GM18873 (cell line): ENCODE results near the gene SGIP1.
"Not testable (repeated sequence)": the region's sequence is repeated elsewhere in the genome, so short reads cannot be mapped to it uniquely, and the experiment has no call there.

Experiments used
- ATAC-seq: cut with Tn5 transposase; IDR thresholded peaks from one replicate; pipeline ENCODE4 v1.9.1; 2021; ENCODE audit warnings: mild to moderate bottlenecking, moderate library complexity, moderate number of reproducible peaks; ENCODE audit not compliant: unreplicated experiment, low FRiP score

The SGIP1 gene

DNA sequence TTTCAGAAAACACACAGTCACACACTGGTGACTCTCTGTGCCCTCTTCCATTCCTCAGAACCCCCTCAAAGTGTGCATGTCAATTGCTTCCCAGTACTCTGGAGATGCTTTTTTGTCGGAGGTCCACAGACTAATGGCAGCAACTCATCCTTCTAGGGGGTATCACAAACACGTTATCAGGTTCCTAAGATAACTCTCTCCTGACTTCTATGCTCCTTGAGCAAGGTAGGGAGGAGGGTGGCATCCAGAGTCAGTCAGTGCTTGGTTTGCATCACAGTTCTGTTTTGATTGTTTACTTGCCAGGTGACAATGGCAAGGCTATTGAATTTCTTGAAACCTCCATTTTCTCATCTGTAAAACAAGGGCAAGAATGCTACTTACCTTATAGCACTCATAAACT lies 178.9 kb downstream of the SGIP1 start:
- ATAC-seq, result no peak

DNA sequence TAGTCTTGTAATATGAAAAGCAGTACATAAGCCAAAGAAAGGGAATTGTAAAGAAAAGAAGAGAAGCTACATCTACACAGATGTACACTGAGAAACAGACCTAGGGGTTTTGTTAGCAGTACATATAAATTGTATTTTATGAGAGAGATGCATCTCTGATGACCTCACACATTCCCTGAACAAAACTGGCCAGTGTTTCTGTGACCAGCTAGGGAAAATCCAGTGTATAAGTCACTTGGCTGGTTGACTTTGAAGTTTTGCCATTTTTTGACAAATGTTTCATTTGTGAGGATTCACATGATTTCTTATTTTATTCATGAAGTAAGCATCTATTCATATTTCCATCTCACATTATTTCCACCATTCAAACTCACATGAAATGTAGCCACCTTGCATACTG lies 190.0 kb downstream of the SGIP1 start:
- no peak for ATAC-seq

DNA sequence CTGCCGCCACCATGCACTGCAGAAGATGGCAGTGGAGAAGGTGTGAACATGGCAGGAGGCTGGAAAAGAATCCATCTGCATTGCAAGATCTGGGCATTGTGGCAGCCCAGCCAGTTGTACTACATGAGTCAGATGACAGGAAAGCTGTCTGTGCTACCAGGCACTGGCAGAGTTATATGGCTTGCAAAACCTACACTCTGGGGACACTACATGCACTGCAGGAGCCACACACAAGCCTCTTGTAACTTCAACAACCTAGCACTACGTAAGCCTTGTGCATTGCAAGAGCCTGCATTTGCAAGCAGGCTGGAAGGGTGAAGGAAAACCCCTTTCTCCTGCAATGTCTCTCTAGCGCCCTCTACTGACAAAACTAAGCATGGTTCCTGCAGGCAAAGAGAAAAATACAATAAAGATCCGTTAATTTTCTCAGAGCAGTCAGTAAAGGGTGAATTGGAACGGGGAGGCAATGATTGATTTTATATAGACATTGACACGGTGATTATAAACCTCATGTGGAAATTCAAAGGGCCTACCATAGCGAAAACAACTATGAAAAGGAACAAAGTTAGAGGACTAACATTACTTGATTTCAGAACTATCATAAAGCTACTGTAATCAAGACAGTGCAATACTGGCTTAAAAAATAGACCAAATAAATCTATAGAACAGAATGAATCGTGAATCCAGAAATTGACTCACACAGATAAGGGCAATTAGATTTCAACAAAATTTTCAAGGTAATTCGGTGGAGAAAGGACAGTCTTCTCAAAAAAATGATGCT lies 192.1 kb downstream of the SGIP1 start:
- ATAC-seq, result peak; percentile 84

DNA sequence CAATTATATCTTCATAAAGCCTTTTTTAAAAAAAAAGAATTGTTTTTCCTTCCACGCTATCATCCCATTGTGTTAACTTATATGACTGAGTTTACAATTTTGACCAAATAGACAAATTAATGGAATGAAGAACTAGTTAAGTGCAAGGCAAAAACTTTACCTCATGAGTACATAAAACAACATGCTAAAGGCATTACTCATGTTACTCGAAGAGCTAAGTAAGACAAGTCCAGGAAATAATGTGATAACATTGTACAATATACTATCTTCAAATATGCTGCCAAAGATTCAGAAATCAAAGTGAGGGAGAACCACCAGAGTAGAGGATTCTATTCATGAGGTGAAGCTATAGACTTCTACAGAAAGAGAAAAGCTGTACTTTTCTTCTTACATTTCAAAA lies 194.1 kb downstream of the SGIP1 start:
- ATAC-seq, result no peak

DNA sequence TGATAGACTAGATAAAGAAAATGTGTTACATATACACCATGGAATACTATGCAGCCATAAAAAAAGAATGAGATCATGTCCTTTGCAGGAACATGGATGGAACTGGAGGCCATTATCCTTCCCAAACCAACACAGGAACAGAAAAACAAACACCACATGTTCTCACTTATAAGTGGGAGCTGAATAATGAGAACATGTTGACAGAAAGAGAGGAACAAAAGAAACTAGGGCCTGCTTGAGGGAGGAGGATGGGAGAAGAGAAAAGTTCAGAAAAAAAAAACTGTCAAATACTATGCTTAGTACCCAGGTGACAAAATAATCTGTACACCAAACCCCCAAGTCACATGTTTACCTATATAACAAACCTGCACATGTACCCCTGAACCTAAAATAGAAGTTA lies 194.8 kb downstream of the SGIP1 start:
- ATAC-seq, result not testable (repeated sequence)

DNA sequence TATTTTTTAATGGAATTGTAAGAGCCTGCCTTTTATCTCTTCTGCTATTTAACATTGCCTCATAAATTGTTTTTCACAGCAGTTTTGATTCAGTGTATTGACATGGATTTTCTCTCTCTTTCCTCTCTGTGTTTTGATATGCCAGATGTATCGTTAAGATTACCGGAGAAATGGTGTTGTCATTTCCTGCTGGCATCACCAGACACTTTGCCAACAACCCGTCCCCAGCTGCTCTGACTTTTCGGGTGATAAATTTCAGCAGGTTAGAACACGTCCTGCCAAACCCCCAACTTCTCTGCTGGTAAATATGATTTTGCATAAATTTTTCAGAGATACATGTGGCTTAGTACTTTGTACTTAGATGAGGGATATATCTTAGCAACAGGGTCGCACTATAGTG lies 195.2 kb downstream of the SGIP1 start:
- no peak for ATAC-seq

DNA sequence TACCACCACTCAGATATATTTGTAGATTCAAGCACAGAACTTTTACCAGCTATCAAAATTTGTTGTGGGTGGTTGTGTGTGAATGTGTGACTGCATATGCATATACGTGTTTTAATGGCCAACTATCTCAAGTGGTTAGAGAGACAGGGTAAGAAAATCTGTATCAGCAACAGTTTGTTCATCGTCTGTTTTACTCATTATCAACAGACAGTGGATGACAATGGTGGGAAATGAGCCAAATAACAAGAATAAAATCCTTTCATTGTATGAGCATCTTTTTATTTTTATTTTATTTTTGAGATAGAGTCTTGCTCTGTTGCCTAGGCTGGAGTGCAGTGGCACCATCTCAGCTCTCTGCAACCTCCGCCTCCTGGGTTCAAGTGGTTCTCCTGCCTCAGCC lies 195.6 kb downstream of the SGIP1 start:
- no peak for ATAC-seq

DNA sequence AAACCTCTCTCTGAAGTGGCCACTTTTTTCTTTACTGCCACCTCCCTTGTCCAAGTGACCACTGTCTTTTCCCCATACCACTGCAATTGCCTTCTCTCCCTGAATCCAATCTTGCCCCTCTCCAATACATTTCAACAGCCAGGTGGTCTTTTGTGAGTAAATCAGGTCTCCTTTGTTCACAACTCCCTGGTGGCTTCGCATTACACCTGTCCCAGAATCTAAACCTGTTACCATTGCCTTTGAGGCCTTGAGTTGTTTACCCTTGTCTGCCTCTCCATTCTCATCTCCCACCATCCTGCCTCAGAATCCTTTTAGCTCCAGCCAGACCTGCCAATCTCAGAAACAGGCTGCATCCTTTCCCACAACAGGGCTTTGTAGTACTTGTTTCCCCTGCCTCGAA lies 196.5 kb downstream of the SGIP1 start:
- no peak for ATAC-seq

DNA sequence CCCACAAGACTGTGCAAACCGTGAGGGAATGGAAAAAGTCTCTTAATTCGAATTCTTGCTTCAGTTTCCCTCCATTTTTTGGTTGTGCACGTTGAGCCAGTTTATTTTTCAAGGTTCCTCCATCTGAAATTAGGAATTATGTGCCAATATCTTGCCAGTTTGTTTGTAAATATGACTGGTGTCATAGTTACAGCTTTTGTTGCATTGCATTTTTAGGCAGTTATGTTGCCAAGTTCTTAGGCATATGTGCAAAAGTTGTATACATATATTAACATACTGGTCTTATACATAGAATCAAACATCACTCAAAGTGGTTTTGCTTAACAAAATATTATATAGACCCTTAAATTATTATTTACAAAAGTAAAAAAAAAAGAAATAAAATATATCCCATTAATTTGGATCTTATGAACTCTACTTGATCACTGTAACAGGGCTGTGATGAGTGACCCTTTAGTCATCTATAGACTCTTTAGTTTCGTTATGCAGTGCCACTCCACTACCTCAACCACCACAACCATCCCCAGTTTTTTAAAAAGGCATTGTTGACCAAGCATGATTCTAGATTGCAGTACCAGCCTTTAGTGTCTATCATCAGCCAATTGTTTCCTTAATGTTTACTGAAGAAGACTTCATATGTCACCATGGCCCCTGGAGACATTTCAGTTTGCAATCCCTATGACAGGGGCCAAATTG lies 197.4 kb downstream of the SGIP1 start:
- no peak for ATAC-seq

DNA sequence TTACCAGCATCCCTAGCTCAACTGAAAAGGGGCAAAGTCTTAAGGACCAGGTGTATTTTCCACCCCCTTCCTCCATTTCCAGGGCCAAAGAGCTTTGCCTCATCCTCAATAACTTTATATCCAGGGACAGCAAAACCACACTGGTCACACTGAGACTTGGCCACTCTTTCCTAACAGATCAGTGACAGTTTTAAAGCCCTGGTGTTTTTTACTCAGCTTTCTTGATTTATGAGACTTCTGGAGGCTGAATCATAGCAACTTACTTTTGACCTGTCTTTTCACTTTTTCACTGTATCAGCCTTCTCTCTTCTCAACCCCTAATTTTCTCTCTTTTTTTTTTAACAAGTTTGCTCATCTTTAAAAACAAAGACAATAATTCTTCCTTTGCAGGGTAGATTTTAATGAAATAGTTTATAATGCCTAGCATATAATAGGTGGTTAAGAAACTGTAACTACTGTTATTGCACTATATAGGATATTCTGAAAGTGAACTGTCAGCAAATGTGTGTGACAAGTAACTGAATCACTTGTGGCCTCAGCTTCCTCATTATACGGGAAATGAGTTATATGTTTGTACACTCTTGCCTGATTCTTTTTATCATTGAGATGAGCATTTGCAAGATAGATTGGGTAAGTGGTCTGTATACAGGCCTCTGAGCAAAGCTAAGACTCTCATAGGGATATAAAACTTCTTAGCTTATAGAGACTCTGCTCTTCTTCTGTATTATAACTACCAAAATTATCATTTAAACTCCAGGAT lies 198.6 kb downstream of the SGIP1 start:
- ATAC-seq, result no peak

DNA sequence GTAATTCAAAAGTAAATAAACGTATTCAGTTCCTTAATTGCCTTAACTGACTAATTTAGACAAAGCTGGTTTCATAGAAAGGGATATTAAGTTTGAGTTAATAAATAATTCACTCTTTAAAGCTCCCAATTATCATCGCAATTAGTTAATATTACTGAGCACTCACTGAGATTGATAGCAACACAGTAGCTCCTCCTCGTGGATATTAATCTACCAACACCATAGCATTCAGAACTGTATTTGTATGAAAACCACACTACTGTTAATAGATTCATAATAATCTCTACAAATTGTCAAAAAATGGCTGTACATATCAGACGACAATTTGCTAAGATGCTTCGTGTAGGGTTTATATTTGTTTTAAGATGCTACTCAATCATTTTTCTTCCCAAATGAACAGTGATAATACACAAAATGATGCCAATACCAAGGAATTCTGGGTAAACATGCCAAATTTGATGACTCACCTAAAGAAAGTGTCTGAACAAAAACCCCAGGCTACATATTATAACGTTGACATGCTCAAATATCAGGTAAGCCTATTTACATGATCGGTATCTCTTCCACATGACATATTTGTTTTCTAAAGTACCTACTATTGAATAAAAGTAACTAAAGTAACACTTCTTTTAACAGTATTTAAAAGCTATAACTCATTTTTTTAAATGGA lies 199.5 kb downstream of the SGIP1 start:
- no peak for ATAC-seq

DNA sequence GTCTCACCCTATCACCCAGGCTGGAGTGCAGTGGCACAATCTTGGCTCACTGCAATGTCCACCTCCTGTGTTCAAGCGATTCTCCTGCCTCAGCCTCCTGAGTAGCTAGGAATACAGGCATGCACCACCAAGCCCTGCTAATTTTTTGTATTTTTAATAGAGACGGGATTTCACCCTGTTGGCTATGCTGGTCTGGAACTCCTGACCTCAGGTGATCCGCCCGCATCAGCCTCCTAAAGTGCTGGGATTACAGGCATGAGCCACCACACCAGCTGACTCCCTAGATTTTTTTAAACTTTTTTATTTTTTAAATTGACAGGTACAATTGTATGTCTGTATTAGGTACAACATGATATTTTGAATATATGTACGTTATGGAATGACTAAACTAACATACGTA lies 200.6 kb downstream of the SGIP1 start:
- not testable (repeated sequence) for ATAC-seq

DNA sequence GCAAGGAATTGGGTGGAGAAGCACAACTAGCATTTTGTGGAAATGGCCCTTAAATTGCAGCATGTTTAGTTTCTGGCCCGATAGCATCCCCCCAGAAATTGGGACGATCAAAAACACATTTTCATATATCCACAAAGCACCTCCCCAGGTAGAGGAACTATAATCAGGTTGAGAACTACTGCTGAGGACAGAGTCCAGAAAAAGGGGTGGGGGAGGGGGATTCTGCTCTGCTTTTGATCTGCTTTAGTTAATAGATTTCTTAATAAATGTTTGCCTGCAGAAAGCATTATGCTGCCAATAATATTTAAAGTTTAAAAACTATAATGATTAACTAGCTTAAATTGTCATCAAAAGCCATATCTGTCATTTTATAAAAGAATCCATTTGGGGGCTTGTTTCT lies 203.9 kb downstream of the SGIP1 start:
- no peak for ATAC-seq

DNA sequence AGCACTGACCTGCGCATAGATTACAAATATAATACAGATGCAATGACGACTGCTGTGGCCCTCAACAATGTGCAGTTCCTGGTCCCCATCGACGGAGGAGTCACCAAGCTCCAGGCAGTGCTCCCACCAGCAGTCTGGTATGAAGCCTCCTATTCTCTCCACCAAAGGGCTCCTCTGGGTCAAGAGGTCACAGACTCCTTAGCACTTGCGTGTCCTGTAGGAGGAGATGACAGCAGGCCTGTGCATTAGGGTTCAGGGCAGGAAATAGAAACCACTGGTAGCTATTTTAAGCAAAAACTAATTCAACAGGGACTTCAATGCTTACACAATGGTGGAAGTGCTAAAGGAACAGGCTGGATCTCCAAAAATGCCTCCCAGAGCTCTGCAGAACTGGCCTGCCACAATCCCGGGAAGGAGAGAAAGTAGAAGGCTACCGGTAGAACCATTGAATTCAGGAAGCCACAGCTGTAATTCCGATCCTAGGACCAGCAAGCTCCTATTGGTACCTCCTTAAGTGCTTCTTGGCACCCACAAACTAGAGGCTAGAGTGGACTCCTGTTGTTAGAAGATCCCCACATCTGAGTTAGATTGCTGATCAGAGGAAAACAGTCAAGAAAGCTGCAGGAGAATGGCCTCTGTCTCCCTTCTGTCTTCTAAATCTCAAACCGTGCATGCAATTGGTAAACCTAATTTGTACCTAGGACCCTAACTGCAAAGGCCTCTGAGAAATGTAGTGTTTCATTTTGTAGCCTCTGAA lies 205.6 kb downstream of the SGIP1 start:
- no peak for ATAC-seq

DNA sequence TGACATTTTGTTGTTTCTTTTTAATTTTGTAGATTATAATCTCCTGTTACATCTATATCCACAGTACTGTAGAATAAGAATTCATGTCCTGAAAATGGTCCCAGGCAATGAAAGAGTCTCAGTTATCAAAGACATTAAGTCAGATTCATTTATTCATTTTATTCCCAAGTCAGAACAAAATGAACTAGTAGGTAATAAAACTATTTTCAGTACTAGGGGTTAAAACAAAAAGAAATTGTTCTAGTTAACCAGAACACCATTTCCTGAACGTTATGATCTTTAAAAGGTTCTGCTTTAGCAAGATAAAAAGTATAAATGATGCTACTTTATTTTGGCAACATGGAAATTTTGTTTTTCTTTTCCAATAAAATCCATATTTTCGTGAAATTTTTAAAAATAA lies 211.5 kb downstream of the SGIP1 start:
- ATAC-seq, result no peak

DNA sequence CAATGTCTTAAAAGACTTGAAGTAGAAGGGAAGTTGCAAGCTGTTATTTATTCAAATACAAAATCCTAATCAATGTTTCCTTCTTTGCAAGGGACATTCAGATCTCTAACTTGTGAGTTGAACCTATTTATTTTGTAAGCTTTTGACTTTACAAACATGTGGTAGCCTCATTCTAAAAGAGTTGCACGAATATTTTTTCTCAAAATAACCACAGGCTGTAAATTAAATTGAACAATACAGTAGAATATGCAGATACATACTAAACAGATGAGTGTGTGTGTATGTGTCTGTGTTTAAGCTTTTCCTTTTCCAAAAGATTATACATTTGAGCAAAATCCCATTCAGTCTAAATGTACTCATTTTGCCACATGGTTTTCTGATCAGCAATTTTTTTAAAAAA lies 213.5 kb downstream of the SGIP1 start:
- ATAC-seq, result no peak

DNA sequence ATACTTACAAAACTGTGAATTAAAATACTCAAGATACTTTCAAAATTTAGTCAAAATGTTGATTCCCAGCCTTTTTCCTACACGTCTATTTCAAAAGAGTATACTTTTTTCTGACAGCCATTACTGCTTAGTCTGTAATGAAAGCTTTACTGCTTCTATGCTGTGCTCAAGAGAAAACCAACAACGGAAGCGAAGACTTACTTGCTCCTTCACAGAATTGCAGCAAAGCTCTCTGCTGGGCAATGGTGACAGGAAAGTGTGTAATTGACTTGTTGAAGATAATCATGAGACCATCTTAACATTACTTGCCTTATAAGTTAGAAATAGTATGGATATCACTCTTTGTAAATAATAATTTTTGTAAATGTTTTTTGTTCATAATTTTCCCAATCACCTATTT lies 216.6 kb downstream of the SGIP1 start:
- ATAC-seq, result no peak

DNA sequence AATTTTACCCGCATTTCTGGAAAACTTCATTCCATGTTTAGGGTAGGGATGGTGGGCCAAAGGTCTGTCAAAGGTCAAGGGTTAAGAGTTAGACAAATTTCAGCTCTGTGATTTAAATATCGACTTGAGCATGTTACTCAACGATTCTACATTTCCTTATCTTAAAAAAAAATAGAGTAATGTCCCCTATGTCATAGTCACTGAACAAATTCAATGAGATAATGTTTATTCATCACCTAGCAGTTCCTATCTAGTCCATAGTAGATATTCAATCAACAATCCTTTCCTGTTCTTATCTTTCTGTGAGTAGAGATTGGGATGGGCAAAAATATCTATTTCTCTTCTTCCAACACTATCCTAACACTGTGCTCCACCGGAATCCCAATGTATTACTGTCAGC lies 217.2 kb downstream of the SGIP1 start:
- no peak for ATAC-seq

DNA sequence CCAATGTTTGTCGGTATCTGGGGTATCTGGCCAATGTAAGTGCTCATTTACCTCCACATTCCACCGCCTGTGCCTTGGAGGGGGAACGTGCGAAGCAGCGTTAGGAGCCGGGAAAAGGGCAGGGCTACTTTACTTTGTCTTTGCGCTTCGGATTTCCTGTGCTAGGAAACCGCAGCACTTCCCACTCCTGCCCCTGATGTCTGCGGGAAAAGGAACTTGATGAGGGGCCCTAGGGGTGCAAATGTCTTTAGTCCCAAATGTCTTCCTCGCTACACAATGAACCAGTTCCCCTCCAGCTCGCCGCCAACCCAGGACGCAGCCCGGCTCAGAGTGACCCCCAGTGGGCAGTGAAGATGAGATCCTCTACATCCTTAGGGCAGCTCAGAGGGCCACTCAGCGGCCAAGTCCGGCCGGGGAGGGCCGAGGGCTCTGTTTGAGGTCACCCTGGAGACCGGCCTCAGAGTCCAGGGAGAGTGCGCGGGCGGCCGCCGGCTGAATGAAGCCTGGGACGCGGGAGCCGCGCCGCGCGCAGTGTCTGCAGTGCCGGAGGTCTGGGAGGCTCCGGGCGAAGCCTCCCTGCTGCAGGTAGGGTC lies 218.1 kb downstream of the SGIP1 start, which contains the start of gene DYNLT5:
DYNLT5 (plus strand) TSS at position 460 of the 593 bp plus-strand sequence. CDS start 2,200 bp downstream, outside the sequence.
- ATAC-seq, result no peak
